Ascending aorta (tissue), 2 donors: ENCODE results near the gene ADH5. TPM values are rescaled to one million over a fixed set of nuclear protein-coding genes. Genes with fewer than 3 reads are reported as not detected.

Source experiments
- DNase-seq, 2 donors: peaks; one replicate each; pipeline ENCODE4 v3.0.0-alpha.2; 2019; ENCODE audit warnings: low spot score in 2 of 2
- H3K27ac ChIP-seq, 2 donors: fragments of 200-600 bp; sonication (generic); one replicate each; pipeline ENCODE4 v1.5.1; 2016 to 2017; ENCODE audit warnings: mild to moderate bottlenecking in 1 of 2
- H3K27me3 ChIP-seq: fragments of 200-600 bp; sonication (generic); one replicate; pipeline ENCODE4 v1.5.1; 2017
- H3K36me3 ChIP-seq, 2 donors: fragments of 200-600 bp; sonication (generic); one replicate each; pipeline ENCODE4 v1.5.1; 2016
- H3K4me1 ChIP-seq, 2 donors: fragments of 200-600 bp; sonication (generic); one replicate each; pipeline ENCODE4 v1.5.1; 2016 to 2017; ENCODE audit warnings: mild to moderate bottlenecking in 1 of 2
- H3K4me3 ChIP-seq, 2 donors: fragments of 200-600 bp; sonication (generic); one replicate each; pipeline ENCODE4 v1.5.1; 2016 to 2017; ENCODE audit warnings: mild to moderate bottlenecking in 1 of 2
- H3K9me3 ChIP-seq, 2 donors: fragments of 200-600 bp; sonication (generic); one replicate each; pipeline ENCODE4 v1.5.1; 2016
- intact Hi-C: fragments of 100-400 bp; cut with DNase I; formaldehyde crosslinking; loops from one replicate; pipeline ENCODE4 v1.15.1; 2023
- total RNA-seq: library from RNA; depleted of rRNA; stranded (reverse); fragments of >200 nt; gene quantifications from one replicate; pipeline ENCODE4 v1.1.0, GENCODE V29; 2016
- TF ChIP-seq, protein P1 (sequence below), 3 experiments: fragments of 200-600 bp in 2 of 3; fragments of 450-650 bp in 1 of 3; sonication (generic) in 2 of 3; IDR thresholded peaks; one replicate each; pipeline ENCODE4 v1.5.1; 2016 to 2019; ENCODE audit warnings: antibody characterized with exemption in 3 of 3, mild to moderate bottlenecking in 1 of 3, moderate library complexity in 1 of 3

Gene ADH5
- total RNA-seq, 1 donor from 2014 or later, result 93.4 TPM

DNA sequence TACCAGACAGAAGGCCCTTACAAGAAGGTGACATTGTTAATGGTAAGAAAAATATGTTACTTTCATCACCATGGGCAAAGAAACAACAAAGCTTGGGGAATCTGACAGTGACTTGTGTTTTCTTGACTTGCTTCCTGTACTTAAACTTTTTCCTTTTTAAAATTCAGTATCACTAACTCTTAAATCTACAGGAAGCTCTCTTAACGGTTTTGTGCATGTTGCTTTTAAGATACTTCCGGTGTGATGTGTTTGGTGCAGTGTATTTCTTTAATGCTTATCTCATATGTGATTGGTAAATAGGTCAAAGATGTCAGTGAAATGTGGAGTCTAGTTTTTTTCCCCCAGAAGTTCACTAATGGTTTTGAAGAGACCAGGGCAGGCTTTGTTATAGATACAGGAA is 45.2 kb downstream of the ADH5 start:
- TF ChIP-seq, protein P1, sequence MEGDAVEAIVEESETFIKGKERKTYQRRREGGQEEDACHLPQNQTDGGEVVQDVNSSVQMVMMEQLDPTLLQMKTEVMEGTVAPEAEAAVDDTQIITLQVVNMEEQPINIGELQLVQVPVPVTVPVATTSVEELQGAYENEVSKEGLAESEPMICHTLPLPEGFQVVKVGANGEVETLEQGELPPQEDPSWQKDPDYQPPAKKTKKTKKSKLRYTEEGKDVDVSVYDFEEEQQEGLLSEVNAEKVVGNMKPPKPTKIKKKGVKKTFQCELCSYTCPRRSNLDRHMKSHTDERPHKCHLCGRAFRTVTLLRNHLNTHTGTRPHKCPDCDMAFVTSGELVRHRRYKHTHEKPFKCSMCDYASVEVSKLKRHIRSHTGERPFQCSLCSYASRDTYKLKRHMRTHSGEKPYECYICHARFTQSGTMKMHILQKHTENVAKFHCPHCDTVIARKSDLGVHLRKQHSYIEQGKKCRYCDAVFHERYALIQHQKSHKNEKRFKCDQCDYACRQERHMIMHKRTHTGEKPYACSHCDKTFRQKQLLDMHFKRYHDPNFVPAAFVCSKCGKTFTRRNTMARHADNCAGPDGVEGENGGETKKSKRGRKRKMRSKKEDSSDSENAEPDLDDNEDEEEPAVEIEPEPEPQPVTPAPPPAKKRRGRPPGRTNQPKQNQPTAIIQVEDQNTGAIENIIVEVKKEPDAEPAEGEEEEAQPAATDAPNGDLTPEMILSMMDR (IDR thresholded peaks at IDR 0.05), result no peak

DNA sequence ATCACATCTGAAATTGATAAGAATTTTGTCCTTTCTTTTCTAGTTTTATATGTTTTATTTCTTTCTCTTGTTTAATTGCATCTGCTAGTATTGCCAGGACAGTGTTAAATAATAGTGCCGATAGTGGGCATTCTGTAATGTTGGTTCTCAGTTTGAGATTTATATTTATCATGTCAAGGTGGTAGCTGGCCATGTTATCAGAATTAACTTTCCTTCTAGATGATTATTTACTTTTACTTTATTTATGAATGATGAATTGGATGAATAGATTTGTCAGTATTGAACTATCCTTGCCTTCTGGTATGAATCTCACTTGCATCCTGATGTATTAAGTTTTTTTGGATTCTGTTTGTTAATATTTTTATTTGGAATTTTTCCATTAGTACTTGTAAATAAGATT is 50.4 kb downstream of the ADH5 start:
- H3K27ac ChIP-seq, result no peak overlapping the region
- DNase-seq, result no peak
- peaks cover 3 to 9% of the 10 kb centered on the region in 2 donors for H3K36me3 ChIP-seq
- TF ChIP-seq, protein P1 (IDR thresholded peaks at IDR 0.05), result no peak
- no peak overlapping the region for H3K4me3 ChIP-seq
- intact Hi-C loops, result no loop called here
- no peaks in the 10 kb centered on the region for H3K4me1 ChIP-seq
- H3K9me3 ChIP-seq, result peaks cover 0 to 15% of the 10 kb centered on the region in 2 donors
- no peaks in the 10 kb centered on the region for H3K27me3 ChIP-seq

More for the DNA sequence above, 45.2 kb downstream of the ADH5 start:
- peaks cover 0 to 6% of the 10 kb centered on the region in 2 donors for H3K9me3 ChIP-seq
- no peaks in the 10 kb centered on the region for H3K27me3 ChIP-seq
- H3K27ac ChIP-seq, result no peak overlapping the region
- intact Hi-C loops, result no loop called here
- no peak for DNase-seq
- peaks cover 0 to 36% of the 10 kb centered on the region in 2 donors for H3K36me3 ChIP-seq
- no peak overlapping the region for H3K4me3 ChIP-seq
- H3K4me1 ChIP-seq, result peaks cover 0 to 2% of the 10 kb centered on the region in 2 donors

DNA sequence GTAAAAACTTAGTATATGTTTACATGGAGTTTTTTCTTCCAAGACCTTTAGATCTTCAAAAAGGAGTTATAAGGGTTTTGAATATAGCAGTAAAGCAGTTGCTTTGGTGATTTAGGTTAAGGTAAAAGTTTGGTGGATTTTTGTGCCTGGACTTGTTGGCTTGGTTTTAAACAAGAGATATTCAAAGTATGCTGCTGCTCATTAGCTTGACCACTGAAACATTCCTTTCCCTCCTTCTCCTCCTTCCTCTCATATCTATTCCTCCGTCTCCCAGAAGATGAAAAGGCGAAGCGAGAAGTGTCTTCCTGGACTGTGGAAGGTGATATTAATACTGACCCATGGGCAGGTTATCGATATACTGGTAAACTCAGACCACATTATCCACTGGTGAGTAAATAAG is 54.6 kb downstream of the ADH5 start:
- no peaks in the 10 kb centered on the region for H3K4me1 ChIP-seq
- intact Hi-C loops, result no loop called here
- DNase-seq, result no peak

DNA sequence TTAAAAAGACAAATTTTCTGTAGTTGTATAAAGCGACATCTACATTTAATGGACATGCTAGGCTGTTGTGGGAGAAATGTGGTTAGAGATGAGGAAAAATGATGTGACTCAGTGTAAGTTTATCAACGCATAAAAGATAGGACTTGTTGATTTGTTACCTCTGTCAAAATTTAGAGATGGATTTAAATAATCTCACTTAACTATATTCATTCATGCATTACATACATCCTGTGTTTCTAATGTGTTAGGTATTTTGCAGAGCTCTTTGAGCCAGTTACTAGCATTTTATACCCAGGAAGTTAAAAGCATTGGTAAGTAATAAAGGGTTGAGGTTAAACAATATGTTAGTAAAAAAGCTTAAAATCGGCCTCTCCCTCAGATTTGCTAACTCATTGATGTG is 58.7 kb downstream of the ADH5 start:
- intact Hi-C loops, result no loop called here
- no peak overlapping the region for H3K27ac ChIP-seq
- no peaks in the 10 kb centered on the region for H3K27me3 ChIP-seq
- H3K4me1 ChIP-seq, result peaks cover 0 to 5% of the 10 kb centered on the region in 2 donors
- TF ChIP-seq, protein P1 (IDR thresholded peaks at IDR 0.05), result no peak
- H3K4me3 ChIP-seq, result no peak overlapping the region
- no peak for DNase-seq
- no peaks in the 10 kb centered on the region for H3K36me3 ChIP-seq
- no peaks in the 10 kb centered on the region for H3K9me3 ChIP-seq

More for the DNA sequence above, 54.6 kb downstream of the ADH5 start:
- no peaks in the 10 kb centered on the region for H3K27me3 ChIP-seq
- TF ChIP-seq, protein P1 (IDR thresholded peaks at IDR 0.05), result no peak
- H3K36me3 ChIP-seq, result peaks cover 0 to 3% of the 10 kb centered on the region in 2 donors
- H3K9me3 ChIP-seq, result peaks cover 0 to 15% of the 10 kb centered on the region in 2 donors
- no peak overlapping the region for H3K4me3 ChIP-seq
- H3K27ac ChIP-seq, result no peak overlapping the region

DNA sequence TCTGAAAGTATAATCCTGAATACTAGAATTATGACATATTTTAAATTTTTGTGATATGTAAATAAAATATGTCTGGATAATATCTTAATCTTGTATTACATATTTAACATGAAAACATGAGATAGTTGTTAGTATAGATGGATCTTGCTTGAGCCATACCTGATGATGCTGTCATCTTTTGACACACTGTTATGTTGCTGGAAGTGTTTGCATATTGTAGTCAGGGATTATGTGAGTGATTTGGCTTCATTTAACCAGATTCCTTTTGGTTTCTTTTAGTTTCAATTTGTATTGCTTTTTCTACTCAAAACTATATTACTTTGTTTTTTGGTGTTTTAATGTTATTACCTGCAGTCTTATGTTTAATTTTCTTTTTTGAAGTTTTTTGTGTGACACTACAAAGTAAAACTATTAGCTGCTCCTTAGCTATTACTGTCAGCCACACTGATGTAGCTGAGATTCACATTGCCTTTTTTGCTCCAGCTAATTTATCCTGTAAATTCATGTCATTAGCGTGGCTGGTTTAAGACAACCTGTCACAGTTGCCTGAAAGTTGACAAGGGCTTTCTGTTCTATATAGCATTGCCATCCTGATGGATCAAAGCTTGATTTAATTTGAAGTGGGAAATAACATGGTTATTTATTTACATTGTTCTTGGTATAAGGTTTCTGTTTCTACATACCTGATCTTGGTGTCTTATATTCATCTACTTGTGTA is 59.4 kb downstream of the ADH5 start:
- Histone ChIP-seq H3K27me3 (no peaks in the 10 kb centered on the region), H3K36me3 (no peaks in the 10 kb centered on the region), H3K4me3 (no peak overlapping the region), H3K4me1 (peaks cover 0 to 5% of the 10 kb centered on the region in 2 donors), H3K9me3 (no peaks in the 10 kb centered on the region), H3K27ac (no peak overlapping the region)
- intact Hi-C loops, result no loop called here
- DNase-seq, result no peak
- TF ChIP-seq, protein P1 (IDR thresholded peaks at IDR 0.05), result no peak
